ENCODE measurements around the gene C9orf50.
"Not testable (repeated sequence)": the region's sequence is repeated elsewhere in the genome, so short reads cannot be mapped to it uniquely, and the experiment has no call there.

Gene C9orf50

GRCh38 chr9:129610473-129611306 is 10.2 kb downstream of the C9orf50 start:
- peak; percentile 68 for DNase-seq (ENCODE audit: low read depth)

- no peak for DNase-seq (ENCODE audit: low read depth)
These were observed 10.8 kb downstream of the C9orf50 start for GRCh38 chr9:129610213-129610472.

- DNase-seq (ENCODE audit: low read depth): peak; percentile 81
These were observed 11.3 kb downstream of the C9orf50 start for GRCh38 chr9:129609486-129610212.

GRCh38 chr9:129608561-129609481 is 12.1 kb downstream of the C9orf50 start:
- DNase-seq (ENCODE audit: low read depth): no peak

- no peak for DNase-seq (ENCODE audit: low read depth)
These were observed 13.9 kb downstream of the C9orf50 start for GRCh38 chr9:129607027-129607387.

- peak; percentile 69 for DNase-seq (ENCODE audit: low read depth)
These were observed 14.5 kb downstream of the C9orf50 start for GRCh38 chr9:129606161-129607026.

- no peak for DNase-seq (ENCODE audit: low read depth)
These were observed 16.1 kb downstream of the C9orf50 start for GRCh38 chr9:129604766-129605163.

- DNase-seq (ENCODE audit: low read depth): no peak
These were observed 16.7 kb downstream of the C9orf50 start for GRCh38 chr9:129604056-129604765.

- DNase-seq (ENCODE audit: low read depth): no peak
These were observed 18.1 kb downstream of the C9orf50 start for GRCh38 chr9:129602598-129603415.

- no peak for DNase-seq (ENCODE audit: low read depth)
These were observed 19.7 kb downstream of the C9orf50 start for GRCh38 chr9:129601082-129601674.

- DNase-seq (ENCODE audit: low read depth): no peak
These were observed 22.8 kb downstream of the C9orf50 start for GRCh38 chr9:129598089-129598596.

GRCh38 chr9:129597355-129598088 is 23.4 kb downstream of the C9orf50 start:
- peak; percentile 88 for DNase-seq (ENCODE audit: low read depth)

- peak; percentile 83 for DNase-seq (ENCODE audit: low read depth)
These were observed 24.2 kb downstream of the C9orf50 start for GRCh38 chr9:129596541-129597331.

- DNase-seq (ENCODE audit: low read depth): no peak
These were observed 24.9 kb downstream of the C9orf50 start for GRCh38 chr9:129595903-129596540.

GRCh38 chr9:129595311-129595741 is 25.6 kb downstream of the C9orf50 start:
- DNase-seq (ENCODE audit: low read depth): peak; percentile 33

GRCh38 chr9:129594632-129595031 is 26.3 kb downstream of the C9orf50 start:
- no peak for DNase-seq (ENCODE audit: low read depth)

- not testable (repeated sequence) for DNase-seq (ENCODE audit: low read depth)
These were observed 28.1 kb downstream of the C9orf50 start for GRCh38 chr9:129592790-129593189.
